Stimulated activated effector memory CD8-positive, alpha-beta T cell treated with anti-CD3 and anti-CD28 coated beads, Interleukin-12 subunit alpha, Interleukin-12 subunit beta, amount 100 ng/mL, for 72 hours (primary cell): ENCODE data around the gene SMPDL3A.

ENCODE experiments used
- ATAC-seq: fragments of 150-1000 bp; cut with Tn5 transposase; 2 replicates; pipeline ENCODE4 v1.10.0; 2021
- DNase-seq, 2 donors: peaks; one replicate each; pipeline ENCODE4 v3.0.0; 2021 to 2022; ENCODE audit warnings: low spot score in 2 of 2
- H3K27ac Mint-ChIP-seq: one replicate; pipeline ENCODE4 v1.8.0; 2022; ENCODE audit warnings: mild to moderate bottlenecking, mixed read lengths
- H3K36me3 Mint-ChIP-seq: one replicate; pipeline ENCODE4 v1.8.0; 2022; ENCODE audit warnings: mild to moderate bottlenecking, mixed read lengths
- H3K4me1 Mint-ChIP-seq: one replicate; pipeline ENCODE4 v1.8.0; 2022; ENCODE audit warnings: mixed read lengths
- H3K4me3 Mint-ChIP-seq: one replicate; pipeline ENCODE4 v1.8.0; 2022; ENCODE audit warnings: mild to moderate bottlenecking, mixed read lengths
- H3K9me3 Mint-ChIP-seq: one replicate; pipeline ENCODE4 v1.8.0; 2022; ENCODE audit warnings: mixed read lengths

Gene SMPDL3A

GRCh38 chr6:122788663-122789181, 336 bp upstream of the SMPDL3A start:
- no peak for DNase-seq
- H3K4me3 Mint-ChIP-seq, result peak overlapping the region; percentile 60
- no peak for ATAC-seq
- H3K9me3 Mint-ChIP-seq, result no peaks in the 10 kb centered on the region
- no peak overlapping the region for H3K27ac Mint-ChIP-seq
- H3K4me1 Mint-ChIP-seq, result no peaks in the 10 kb centered on the region
- no peaks in the 10 kb centered on the region for H3K36me3 Mint-ChIP-seq

GRCh38 chr6:122790028-122790422, 967 bp downstream of the SMPDL3A start:
- no peak for DNase-seq
- Mint-ChIP-seq H3K4me1 (no peaks in the 10 kb centered on the region), H3K4me3 (peak overlapping the region; percentile 60), H3K27ac (no peak overlapping the region), H3K36me3 (no peaks in the 10 kb centered on the region), H3K9me3 (no peaks in the 10 kb centered on the region)
- ATAC-seq, result no peak

- Mint-ChIP-seq H3K4me3 (no peak overlapping the region), H3K36me3 (no peaks in the 10 kb centered on the region), H3K4me1 (no peaks in the 10 kb centered on the region), H3K9me3 (no peaks in the 10 kb centered on the region), H3K27ac (no peak overlapping the region)
- no peak for ATAC-seq
- DNase-seq, result no peak
Measured at GRCh38 chr6:122790423-122791309, 1.6 kb downstream of the SMPDL3A start.

- Mint-ChIP-seq H3K4me3 (no peak overlapping the region), H3K36me3 (no peaks in the 10 kb centered on the region), H3K4me1 (no peaks in the 10 kb centered on the region), H3K27ac (no peak overlapping the region), H3K9me3 (no peaks in the 10 kb centered on the region)
- ATAC-seq, result no peak
- no peak for DNase-seq
Measured at GRCh38 chr6:122791310-122791679, 2.2 kb downstream of the SMPDL3A start.

- Mint-ChIP-seq H3K4me1 (no peaks in the 10 kb centered on the region), H3K9me3 (no peaks in the 10 kb centered on the region), H3K4me3 (no peak overlapping the region)
Measured at GRCh38 chr6:122792766-122793165, 3.7 kb downstream of the SMPDL3A start.

GRCh38 chr6:122797537-122797936, 8.5 kb downstream of the SMPDL3A start:
- Mint-ChIP-seq H3K4me3 (no peak overlapping the region), H3K36me3 (no peaks in the 10 kb centered on the region), H3K27ac (no peak overlapping the region), H3K9me3 (no peaks in the 10 kb centered on the region), H3K4me1 (no peaks in the 10 kb centered on the region)
- DNase-seq, result no peak
- ATAC-seq, result no peak

More at GRCh38 chr6:122792766-122793165, 3.7 kb downstream of the SMPDL3A start:
- H3K27ac Mint-ChIP-seq, result no peak overlapping the region
- DNase-seq (no peak), ATAC-seq (no peak)
- H3K36me3 Mint-ChIP-seq, result no peaks in the 10 kb centered on the region

GRCh38 chr6:122798099-122798641, 9.1 kb downstream of the SMPDL3A start:
- Mint-ChIP-seq H3K4me1 (no peaks in the 10 kb centered on the region), H3K27ac (no peak overlapping the region), H3K9me3 (no peaks in the 10 kb centered on the region), H3K36me3 (no peaks in the 10 kb centered on the region), H3K4me3 (no peak overlapping the region)
- DNase-seq (peak in 1 of 2 donors; percentile 52), ATAC-seq (peak; percentile 87)

GRCh38 chr6:122799140-122799745, 10.2 kb downstream of the SMPDL3A start:
- Mint-ChIP-seq H3K36me3 (no peaks in the 10 kb centered on the region), H3K4me1 (no peaks in the 10 kb centered on the region), H3K9me3 (no peaks in the 10 kb centered on the region), H3K4me3 (no peak overlapping the region), H3K27ac (no peak overlapping the region)
- no peak for DNase-seq
- ATAC-seq, result no peak

- Mint-ChIP-seq H3K4me1 (no peaks in the 10 kb centered on the region), H3K36me3 (no peaks in the 10 kb centered on the region), H3K9me3 (no peaks in the 10 kb centered on the region), H3K27ac (no peak overlapping the region), H3K4me3 (no peak overlapping the region)
- DNase-seq (no peak), ATAC-seq (no peak)
Measured at GRCh38 chr6:122799916-122800686, 11.0 kb downstream of the SMPDL3A start.

- Mint-ChIP-seq H3K36me3 (no peaks in the 10 kb centered on the region), H3K4me3 (no peak overlapping the region), H3K27ac (no peak overlapping the region), H3K4me1 (no peaks in the 10 kb centered on the region), H3K9me3 (no peaks in the 10 kb centered on the region)
- ATAC-seq (no peak), DNase-seq (no peak)
Measured at GRCh38 chr6:122800906-122801305, 11.8 kb downstream of the SMPDL3A start.

GRCh38 chr6:122801397-122801796, 12.3 kb downstream of the SMPDL3A start:
- H3K4me3 Mint-ChIP-seq, result no peak overlapping the region
- no peaks in the 10 kb centered on the region for H3K9me3 Mint-ChIP-seq
- no peaks in the 10 kb centered on the region for H3K4me1 Mint-ChIP-seq
- DNase-seq, result no peak
- ATAC-seq, result no peak
- H3K36me3 Mint-ChIP-seq, result no peaks in the 10 kb centered on the region
- H3K27ac Mint-ChIP-seq, result no peak overlapping the region

GRCh38 chr6:122803171-122803661, 14.2 kb downstream of the SMPDL3A start:
- H3K4me1 Mint-ChIP-seq, result no peaks in the 10 kb centered on the region
- no peaks in the 10 kb centered on the region for H3K36me3 Mint-ChIP-seq
- no peak for DNase-seq
- H3K9me3 Mint-ChIP-seq, result no peaks in the 10 kb centered on the region
- H3K4me3 Mint-ChIP-seq, result no peak overlapping the region
- no peak for ATAC-seq
- H3K27ac Mint-ChIP-seq, result no peak overlapping the region

- Mint-ChIP-seq H3K4me3 (no peak overlapping the region), H3K27ac (no peak overlapping the region), H3K36me3 (no peaks in the 10 kb centered on the region), H3K9me3 (no peaks in the 10 kb centered on the region), H3K4me1 (no peaks in the 10 kb centered on the region)
- DNase-seq (no peak), ATAC-seq (no peak)
Measured at GRCh38 chr6:122804962-122805485, 16.0 kb downstream of the SMPDL3A start.

GRCh38 chr6:122806291-122806690, 17.2 kb downstream of the SMPDL3A start:
- Mint-ChIP-seq H3K4me1 (no peaks in the 10 kb centered on the region), H3K4me3 (no peak overlapping the region), H3K27ac (no peak overlapping the region), H3K9me3 (no peaks in the 10 kb centered on the region), H3K36me3 (no peaks in the 10 kb centered on the region)
- DNase-seq, result no peak
- no peak for ATAC-seq
